Activated CD8-positive, alpha-beta memory T cell treated with anti-CD3 and anti-CD28 coated beads, Interleukin-2, amount 50 U/mL, for 1 hour (primary cell): ENCODE measurements around the gene PCBP3.

Source experiments
- DNase-seq: peaks from one replicate; pipeline ENCODE4 v3.0.0-alpha.2; 2020; ENCODE audit errors: extremely low read depth

The PCBP3 gene

GRCh38 chr21:45787371-45787770 lies 143.8 kb downstream of the PCBP3 start:
- no peak for DNase-seq

GRCh38 chr21:45788198-45788597 lies 144.7 kb downstream of the PCBP3 start:
- DNase-seq = no peak

- DNase-seq = no peak
Observed at GRCh38 chr21:45788637-45789506, 145.3 kb downstream of the PCBP3 start.

- DNase-seq = no peak
Observed at GRCh38 chr21:45790427-45790826, 146.9 kb downstream of the PCBP3 start.

- DNase-seq = no peak
Observed at GRCh38 chr21:45791562-45792418, 148.3 kb downstream of the PCBP3 start.

- no peak for DNase-seq
Observed at GRCh38 chr21:45792682-45793383, 149.3 kb downstream of the PCBP3 start.

GRCh38 chr21:45794027-45794426 lies 150.5 kb downstream of the PCBP3 start:
- no peak for DNase-seq

GRCh38 chr21:45796003-45796402 lies 152.5 kb downstream of the PCBP3 start:
- no peak for DNase-seq

GRCh38 chr21:45797338-45797737 lies 153.8 kb downstream of the PCBP3 start:
- no peak for DNase-seq

- DNase-seq = no peak
Observed at GRCh38 chr21:45799765-45800338, 156.3 kb downstream of the PCBP3 start.

- DNase-seq = no peak
Observed at GRCh38 chr21:45800339-45801080, 157.0 kb downstream of the PCBP3 start.

GRCh38 chr21:45801129-45801964 lies 157.8 kb downstream of the PCBP3 start:
- DNase-seq = no peak

- DNase-seq = no peak
Observed at GRCh38 chr21:45801989-45802388, 158.5 kb downstream of the PCBP3 start.

GRCh38 chr21:45802425-45802824 lies 158.9 kb downstream of the PCBP3 start:
- DNase-seq = no peak

- DNase-seq = no peak
Observed at GRCh38 chr21:45802956-45803617, 159.6 kb downstream of the PCBP3 start.

- no peak for DNase-seq
Observed at GRCh38 chr21:45803618-45804340, 160.3 kb downstream of the PCBP3 start.

- DNase-seq = no peak
Observed at GRCh38 chr21:45804809-45805313, 161.3 kb downstream of the PCBP3 start.

GRCh38 chr21:45805321-45805720 lies 161.8 kb downstream of the PCBP3 start:
- DNase-seq = no peak

- no peak for DNase-seq
Observed at GRCh38 chr21:45806042-45806441, 162.5 kb downstream of the PCBP3 start.
